ENCODE data around the gene PALLD. TPM values are rescaled to one million over a fixed set of nuclear protein-coding genes. Genes with fewer than 3 reads are reported as not detected.

PALLD gene
- total RNA-seq, 4 donors from 2014 or later: 266 to 761 (median 441) TPM

DNA sequence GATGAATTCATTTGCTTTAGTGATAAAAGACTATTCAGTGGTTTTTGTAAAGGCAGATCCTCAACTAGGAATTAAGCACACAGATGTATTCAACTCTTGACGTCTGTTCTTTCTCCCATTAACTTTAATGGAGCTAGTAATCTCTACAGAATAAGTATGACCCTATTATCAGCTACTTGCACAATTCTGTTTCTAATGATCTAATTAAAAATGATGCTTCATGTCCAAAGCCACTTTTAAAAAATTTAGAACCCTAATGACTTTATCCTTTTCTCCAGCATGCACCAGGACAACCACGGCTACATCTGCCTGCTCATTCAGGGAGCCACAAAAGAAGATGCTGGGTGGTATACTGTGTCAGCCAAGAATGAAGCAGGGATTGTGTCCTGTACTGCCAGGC is 427.8 kb downstream of the PALLD start:
- H3K4me3 ChIP-seq: no peak overlapping the region
- no peak for DNase-seq
- intact Hi-C loops (cut with DNase I; ENCODE audit: low total_unique reads): loop anchor here (10.0 kb wide), 1 partner anchor 560 kb away; no protein-coding TSS in a partner anchor
- TF ChIP-seq, protein P1, sequence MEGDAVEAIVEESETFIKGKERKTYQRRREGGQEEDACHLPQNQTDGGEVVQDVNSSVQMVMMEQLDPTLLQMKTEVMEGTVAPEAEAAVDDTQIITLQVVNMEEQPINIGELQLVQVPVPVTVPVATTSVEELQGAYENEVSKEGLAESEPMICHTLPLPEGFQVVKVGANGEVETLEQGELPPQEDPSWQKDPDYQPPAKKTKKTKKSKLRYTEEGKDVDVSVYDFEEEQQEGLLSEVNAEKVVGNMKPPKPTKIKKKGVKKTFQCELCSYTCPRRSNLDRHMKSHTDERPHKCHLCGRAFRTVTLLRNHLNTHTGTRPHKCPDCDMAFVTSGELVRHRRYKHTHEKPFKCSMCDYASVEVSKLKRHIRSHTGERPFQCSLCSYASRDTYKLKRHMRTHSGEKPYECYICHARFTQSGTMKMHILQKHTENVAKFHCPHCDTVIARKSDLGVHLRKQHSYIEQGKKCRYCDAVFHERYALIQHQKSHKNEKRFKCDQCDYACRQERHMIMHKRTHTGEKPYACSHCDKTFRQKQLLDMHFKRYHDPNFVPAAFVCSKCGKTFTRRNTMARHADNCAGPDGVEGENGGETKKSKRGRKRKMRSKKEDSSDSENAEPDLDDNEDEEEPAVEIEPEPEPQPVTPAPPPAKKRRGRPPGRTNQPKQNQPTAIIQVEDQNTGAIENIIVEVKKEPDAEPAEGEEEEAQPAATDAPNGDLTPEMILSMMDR (IDR thresholded peaks at IDR 0.05): no peak
- no peak for TF ChIP-seq POLR2A (IDR thresholded peaks at IDR 0.05)
- H3K9me3 ChIP-seq: no peaks in the 10 kb centered on the region
- H3K36me3 ChIP-seq: no peaks in the 10 kb centered on the region
- no peak overlapping the region for H3K27ac ChIP-seq
- H3K27me3 ChIP-seq: no peaks in the 10 kb centered on the region
- peaks cover under 1 to 4% of the 10 kb centered on the region in 2 donors for H3K4me1 ChIP-seq

DNA sequence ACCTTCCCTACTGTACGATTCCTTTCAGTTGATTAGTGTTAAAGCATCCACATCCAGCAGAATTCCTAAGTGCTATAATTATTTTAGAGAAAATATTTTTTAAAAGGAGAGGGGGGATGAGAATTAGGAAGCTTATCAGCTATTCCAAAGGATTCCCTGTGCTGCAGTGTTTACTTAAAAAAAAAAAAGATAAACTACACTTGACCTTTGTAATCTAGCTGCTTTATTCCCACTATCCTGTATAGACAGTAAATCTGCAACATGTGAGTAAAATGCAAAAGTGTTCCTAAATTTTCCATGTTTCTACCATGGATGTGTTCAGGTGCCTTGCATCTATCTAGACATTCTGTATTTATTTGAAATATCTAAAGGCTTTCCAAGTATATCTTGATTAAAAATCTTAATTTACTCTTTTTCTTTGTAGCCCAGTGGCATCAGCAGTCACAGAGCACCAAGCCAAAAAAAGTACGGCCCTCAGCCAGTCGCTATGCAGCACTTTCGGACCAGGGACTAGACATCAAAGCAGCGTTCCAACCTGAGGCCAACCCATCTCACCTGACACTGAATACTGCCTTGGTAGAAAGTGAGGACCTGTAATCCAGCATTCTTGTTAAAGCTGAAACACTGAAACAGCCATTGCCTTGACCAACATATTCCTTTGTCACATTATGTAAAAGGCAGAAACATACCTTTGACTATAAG is 429.1 kb downstream of the PALLD start:
- no peaks in the 10 kb centered on the region for H3K9me3 ChIP-seq
- H3K4me3 ChIP-seq: no peak overlapping the region
- H3K36me3 ChIP-seq: no peaks in the 10 kb centered on the region
- TF ChIP-seq, protein P1 (IDR thresholded peaks at IDR 0.05): no peak
- TF ChIP-seq POLR2A (IDR thresholded peaks at IDR 0.05): no peak
- no peak overlapping the region for H3K27ac ChIP-seq
- intact Hi-C loops (cut with DNase I; ENCODE audit: low total_unique reads): loop anchor here (10.0 kb wide), 1 partner anchor 559 kb away; no protein-coding TSS in a partner anchor
- no peaks in the 10 kb centered on the region for H3K27me3 ChIP-seq
- H3K4me1 ChIP-seq: no peaks in the 10 kb centered on the region
- no peak for DNase-seq

DNA sequence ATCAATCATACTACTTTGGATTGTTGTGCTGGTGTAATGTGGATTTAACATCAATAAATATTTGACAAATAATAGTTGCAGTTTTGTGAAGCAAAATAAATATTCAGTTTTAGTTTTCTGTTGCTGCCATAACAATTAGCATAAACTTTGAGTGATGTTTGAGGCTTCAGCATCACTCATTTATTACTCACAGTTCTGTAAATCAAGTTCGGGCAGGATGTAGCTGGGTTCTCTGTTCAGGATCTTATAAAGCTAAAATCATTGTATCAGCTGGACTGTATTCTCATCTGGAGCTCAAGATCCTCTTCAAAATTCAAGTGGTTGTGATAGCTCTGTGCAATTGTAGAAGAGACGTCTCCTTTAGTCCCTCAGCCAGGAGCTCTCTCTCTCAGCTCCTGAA is 431.5 kb downstream of the PALLD start:
- H3K27ac ChIP-seq: no peak overlapping the region
- no peak overlapping the region for H3K4me3 ChIP-seq
- no peak for TF ChIP-seq POLR2A (IDR thresholded peaks at IDR 0.05)
- TF ChIP-seq, protein P1 (IDR thresholded peaks at IDR 0.05): no peak
- H3K9me3 ChIP-seq: peaks cover 0 to 8% of the 10 kb centered on the region in 2 donors
- H3K4me1 ChIP-seq: no peaks in the 10 kb centered on the region
- H3K36me3 ChIP-seq: no peaks in the 10 kb centered on the region
- H3K27me3 ChIP-seq: no peaks in the 10 kb centered on the region
- intact Hi-C loops (cut with DNase I; ENCODE audit: low total_unique reads): loop anchor here (10.0 kb wide), 1 partner anchor 556 kb away; no protein-coding TSS in a partner anchor
- no peak for DNase-seq

DNA sequence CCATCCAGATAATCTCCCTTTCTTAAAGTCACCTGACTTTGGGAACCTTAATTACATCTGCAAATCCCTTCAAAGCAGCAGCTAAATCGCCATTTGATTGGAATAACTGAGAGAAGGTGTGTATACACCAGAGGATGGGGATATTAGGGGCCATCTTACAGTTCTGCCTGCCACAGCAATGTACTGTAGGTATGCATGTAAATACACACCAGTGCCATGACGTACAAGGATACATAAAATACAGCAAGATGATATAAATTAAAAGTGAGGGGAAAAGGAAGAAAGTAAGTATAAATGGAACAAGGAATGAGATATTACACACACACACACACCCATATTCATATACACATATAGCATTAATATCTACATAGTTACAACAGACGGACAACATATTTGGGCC is 432.0 kb downstream of the PALLD start:
- Histone ChIP-seq H3K27me3 (no peaks in the 10 kb centered on the region), H3K9me3 (peaks cover 0 to 8% of the 10 kb centered on the region in 2 donors), H3K27ac (no peak overlapping the region), H3K4me3 (no peak overlapping the region), H3K4me1 (no peaks in the 10 kb centered on the region), H3K36me3 (no peaks in the 10 kb centered on the region)
- DNase-seq: no peak
- TF ChIP-seq, protein P1 (IDR thresholded peaks at IDR 0.05): no peak
- no peak for TF ChIP-seq POLR2A (IDR thresholded peaks at IDR 0.05)
- intact Hi-C loops (cut with DNase I; ENCODE audit: low total_unique reads): loop anchor here (10.0 kb wide), 1 partner anchor 556 kb away; no protein-coding TSS in a partner anchor

DNA sequence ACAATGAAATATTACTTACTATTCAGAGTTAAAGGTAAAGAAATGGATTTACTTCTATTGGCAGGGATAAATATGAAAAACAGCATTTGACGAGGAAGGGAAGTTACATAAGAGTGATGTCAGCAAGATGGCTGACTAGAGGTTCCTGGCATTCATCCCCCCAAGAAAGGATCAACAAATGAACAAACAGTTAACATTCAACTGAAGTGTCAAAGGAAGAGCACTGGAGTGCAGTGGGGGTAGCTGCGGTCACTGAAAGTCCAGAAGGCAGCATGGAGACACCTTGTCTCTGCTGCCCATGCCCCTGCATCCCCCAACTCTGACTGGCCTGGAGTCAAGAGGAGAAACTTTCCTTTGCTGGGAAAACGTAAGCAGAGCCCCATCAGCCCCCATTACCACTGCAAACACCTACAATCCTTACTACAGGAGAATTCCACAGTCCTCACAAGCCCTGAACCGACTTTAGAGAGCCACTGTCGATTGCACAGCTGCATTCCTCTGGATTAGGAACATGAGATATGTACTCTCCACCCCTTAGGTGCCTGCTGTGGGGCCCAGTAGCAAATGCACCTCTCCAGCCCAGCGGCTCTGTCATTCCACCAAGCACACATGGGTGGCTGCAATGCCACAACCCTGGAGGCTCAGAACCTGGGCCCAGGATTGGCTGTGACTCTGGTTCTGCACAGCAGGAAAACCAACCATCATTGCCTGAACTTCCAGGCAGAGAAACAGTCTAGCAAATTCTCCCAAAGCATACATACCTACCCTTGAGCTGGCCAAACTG is 433.8 kb downstream of the PALLD start:
- DNase-seq: no peak
- H3K27me3 ChIP-seq: no peaks in the 10 kb centered on the region
- no peak for TF ChIP-seq POLR2A (IDR thresholded peaks at IDR 0.05)
- TF ChIP-seq, protein P1 (IDR thresholded peaks at IDR 0.05): no peak
- H3K4me3 ChIP-seq: no peak overlapping the region
- peaks cover 0 to 8% of the 10 kb centered on the region in 2 donors for H3K9me3 ChIP-seq
- H3K4me1 ChIP-seq: no peaks in the 10 kb centered on the region
- intact Hi-C loops (cut with DNase I; ENCODE audit: low total_unique reads): no loop called here
- H3K36me3 ChIP-seq: no peaks in the 10 kb centered on the region
- H3K27ac ChIP-seq: no peak overlapping the region
